Measurements from ENCODE around the gene ATAD2B. TPM values are rescaled to one million over a fixed set of nuclear protein-coding genes. Genes with fewer than 3 reads are reported as not detected.

Gene ATAD2B
- polyA plus RNA-seq, 1 of the 3 experiments (the other 2 are of a cell fraction), result 1.3 TPM

DNA sequence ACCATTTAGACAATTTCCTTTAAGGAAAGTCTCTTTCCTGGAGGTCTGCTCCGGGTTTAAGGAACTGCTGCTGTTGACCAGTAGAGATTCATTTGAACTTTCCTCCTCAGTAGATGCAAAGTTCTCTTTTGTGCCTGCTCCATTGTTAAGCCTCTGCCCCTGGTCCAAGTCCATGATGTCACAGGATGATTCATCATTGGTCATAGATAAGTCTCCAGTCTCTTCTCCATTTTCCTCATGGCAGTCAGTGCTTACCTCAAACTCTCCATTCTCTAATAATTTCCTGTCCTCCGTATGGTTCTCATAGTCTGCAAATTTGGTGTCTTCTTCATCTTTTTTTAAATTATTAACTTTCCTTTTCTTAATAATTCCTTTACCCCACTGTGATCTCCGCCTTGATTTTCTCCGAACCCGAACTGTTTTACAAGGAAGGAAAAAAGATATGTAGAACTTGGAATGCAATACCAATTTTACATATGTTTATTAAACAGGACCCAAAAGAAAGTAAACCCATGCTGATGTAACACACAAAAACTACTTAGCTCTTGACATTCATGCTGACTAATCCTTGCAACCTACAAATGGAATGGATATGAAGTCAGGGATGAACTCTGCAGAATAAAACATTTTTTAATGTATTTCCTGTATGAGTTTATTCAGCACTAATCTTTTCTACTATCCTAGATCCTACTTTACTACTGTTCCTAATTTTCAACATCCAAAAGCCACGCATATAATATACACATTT, 169.1 kb downstream of the ATAD2B start:
- peak overlapping the region; percentile 10 for H3K4me2 ChIP-seq
- H4K20me1 ChIP-seq (ENCODE audit: insufficient read depth), result no peaks in the 10 kb centered on the region
- no peaks in the 10 kb centered on the region for H3K9me2 ChIP-seq
- H3K27me3 ChIP-seq (ENCODE audit: insufficient read depth), result no peaks in the 10 kb centered on the region
- H3K9ac ChIP-seq, result no peak overlapping the region
- POLR2A ChIA-PET, result no interaction called here
- no peak for DNase-seq
- no peak overlapping the region for H3K4me3 ChIP-seq (ENCODE audit: low read depth in 2 of 2, low read length in 1 of 2)
- H3K36me3 ChIP-seq (replicated peaks in 1 of 2; ENCODE audit: control insufficient read depth in 1 of 2, insufficient read depth in 2 of 2, low read length in 1 of 2), result peaks cover 26 to 59% of the 10 kb centered on the region in 2 experiments
- CTCF ChIA-PET, result interaction anchor here (0.6 to 1.3 kb wide), 5 partner anchors 7 to 354 kb away, joined by 3 to 6 read pairs (median 4); no protein-coding TSS in a partner anchor
- peak overlapping the region; percentile 66 for H2AFZ ChIP-seq (ENCODE audit: low read depth)
- WGBS (ENCODE audit: low lambda C conversion rate), result 66% methylated on average over 6 of the region's 6 CpGs
- TF ChIP-seq EZH2phosphoT487 (IDR thresholded peaks at IDR 0.05; ENCODE audit: borderline replicate concordance, low read depth) (no peak), GABPA (IDR thresholded peaks at IDR 0.05; ENCODE audit: low read depth) (peak; percentile 13; the same call in 1 of the 2 replicates), JUND (IDR thresholded peaks at IDR 0.05) (peak; percentile 84), FOSL2 (IDR thresholded peaks at IDR 0.05; ENCODE audit: borderline replicate concordance, low read depth) (peak; percentile 94), TCF12 (IDR thresholded peaks at IDR 0.05) (peak; percentile 26; the same call in 1 of the 2 replicates), NFIC (IDR thresholded peaks at IDR 0.05; ENCODE audit: borderline replicate concordance) (peak; percentile 54; the same call in 1 of the 2 replicates), ELF1 (IDR thresholded peaks at IDR 0.05) (no peak), YY1 (IDR thresholded peaks at IDR 0.05; ENCODE audit: low read depth) (peak; percentile 71; the same call in 1 of the 2 replicates)
- TF ChIP-seq, protein P1, sequence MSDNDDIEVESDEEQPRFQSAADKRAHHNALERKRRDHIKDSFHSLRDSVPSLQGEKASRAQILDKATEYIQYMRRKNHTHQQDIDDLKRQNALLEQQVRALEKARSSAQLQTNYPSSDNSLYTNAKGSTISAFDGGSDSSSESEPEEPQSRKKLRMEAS (IDR thresholded peaks at IDR 0.05; ENCODE audit: low read depth), result 0 out of 2 replicates have a peak, but pooled peaks have one; percentile 48
- TF ChIP-seq, protein P2, sequence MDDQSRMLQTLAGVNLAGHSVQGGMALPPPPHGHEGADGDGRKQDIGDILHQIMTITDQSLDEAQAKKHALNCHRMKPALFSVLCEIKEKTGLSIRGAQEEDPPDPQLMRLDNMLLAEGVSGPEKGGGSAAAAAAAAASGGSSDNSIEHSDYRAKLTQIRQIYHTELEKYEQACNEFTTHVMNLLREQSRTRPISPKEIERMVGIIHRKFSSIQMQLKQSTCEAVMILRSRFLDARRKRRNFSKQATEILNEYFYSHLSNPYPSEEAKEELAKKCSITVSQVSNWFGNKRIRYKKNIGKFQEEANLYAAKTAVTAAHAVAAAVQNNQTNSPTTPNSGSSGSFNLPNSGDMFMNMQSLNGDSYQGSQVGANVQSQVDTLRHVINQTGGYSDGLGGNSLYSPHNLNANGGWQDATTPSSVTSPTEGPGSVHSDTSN (IDR thresholded peaks at IDR 0.05), result 0 out of 2 replicates have a peak, but pooled peaks have one; percentile 6
- TF ChIP-seq, protein P3, sequence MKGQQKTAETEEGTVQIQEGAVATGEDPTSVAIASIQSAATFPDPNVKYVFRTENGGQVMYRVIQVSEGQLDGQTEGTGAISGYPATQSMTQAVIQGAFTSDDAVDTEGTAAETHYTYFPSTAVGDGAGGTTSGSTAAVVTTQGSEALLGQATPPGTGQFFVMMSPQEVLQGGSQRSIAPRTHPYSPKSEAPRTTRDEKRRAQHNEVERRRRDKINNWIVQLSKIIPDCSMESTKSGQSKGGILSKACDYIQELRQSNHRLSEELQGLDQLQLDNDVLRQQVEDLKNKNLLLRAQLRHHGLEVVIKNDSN (IDR thresholded peaks at IDR 0.05; ENCODE audit: borderline replicate concordance, low read depth), result 0 out of 2 replicates have a peak, but pooled peaks have one; percentile 15
- peaks cover 8 to 29% of the 10 kb centered on the region in 2 experiments; a peak in 3 of 4 replicates for H3K4me1 ChIP-seq (ENCODE audit: control insufficient read depth in 1 of 2, insufficient read depth in 2 of 2, low read depth in 1 of 2, low read length in 1 of 2)
- H3K79me2 ChIP-seq (ENCODE audit: insufficient read depth), result no peaks in the 10 kb centered on the region
- H3K9me3 ChIP-seq, result no peaks in the 10 kb centered on the region
- peak overlapping the region in 1 of 2 experiments; percentile 83; a peak in 2 of 4 replicates for H3K27ac ChIP-seq (ENCODE audit: low read depth in 2 of 2, low read length in 1 of 2)
- H3F3A ChIP-seq (replicated peaks; ENCODE audit: insufficient read depth), result peaks cover 30% of the 10 kb centered on the region

GRCh38 chr2:23756593-23757292, 170.2 kb downstream of the ATAD2B start:
- no peak overlapping the region for H3K9ac ChIP-seq
- H4K20me1 ChIP-seq (ENCODE audit: insufficient read depth), result no peaks in the 10 kb centered on the region
- H3K4me2 ChIP-seq, result no peak overlapping the region
- H3K4me1 ChIP-seq (ENCODE audit: control insufficient read depth in 1 of 2, insufficient read depth in 2 of 2, low read depth in 1 of 2, low read length in 1 of 2), result peaks cover 8 to 32% of the 10 kb centered on the region in 2 experiments; a peak in 3 of 4 replicates
- no peaks in the 10 kb centered on the region for H3K27me3 ChIP-seq (ENCODE audit: insufficient read depth)
- H2AFZ ChIP-seq (ENCODE audit: low read depth), result no peak overlapping the region
- CTCF ChIA-PET, result interaction anchor here (0.9 to 1.4 kb wide), 3 partner anchors 121 to 211 kb away, joined by 3 to 5 read pairs (median 4); no protein-coding TSS in a partner anchor
- no peaks in the 10 kb centered on the region for H3K79me2 ChIP-seq (ENCODE audit: insufficient read depth)
- H3K9me3 ChIP-seq, result no peaks in the 10 kb centered on the region
- POLR2A ChIA-PET, result no interaction called here
- DNase-seq, result no peak
- WGBS (ENCODE audit: low lambda C conversion rate), result 91% methylated on average over 7 of the region's 7 CpGs
- peak overlapping the region in 1 of 2 experiments; percentile 83; a peak in 2 of 4 replicates for H3K27ac ChIP-seq (ENCODE audit: low read depth in 2 of 2, low read length in 1 of 2)
- no peaks in the 10 kb centered on the region for H3K9me2 ChIP-seq
- peaks cover 30% of the 10 kb centered on the region for H3F3A ChIP-seq (replicated peaks; ENCODE audit: insufficient read depth)
- H3K36me3 ChIP-seq (replicated peaks in 1 of 2; ENCODE audit: control insufficient read depth in 1 of 2, insufficient read depth in 2 of 2, low read length in 1 of 2), result peaks cover 23 to 59% of the 10 kb centered on the region in 2 experiments
- no peak overlapping the region for H3K4me3 ChIP-seq (ENCODE audit: low read depth in 2 of 2, low read length in 1 of 2)
- TF ChIP-seq RAD21 (IDR thresholded peaks at IDR 0.05; ENCODE audit: low read length), result no peak
- TF ChIP-seq YY1 (IDR thresholded peaks at IDR 0.05; ENCODE audit: low read depth), result no peak
- no peak for TF ChIP-seq EZH2phosphoT487 (IDR thresholded peaks at IDR 0.05; ENCODE audit: borderline replicate concordance, low read depth)
- no peak for TF ChIP-seq JUND (IDR thresholded peaks at IDR 0.05)
- TF ChIP-seq, protein P4, sequence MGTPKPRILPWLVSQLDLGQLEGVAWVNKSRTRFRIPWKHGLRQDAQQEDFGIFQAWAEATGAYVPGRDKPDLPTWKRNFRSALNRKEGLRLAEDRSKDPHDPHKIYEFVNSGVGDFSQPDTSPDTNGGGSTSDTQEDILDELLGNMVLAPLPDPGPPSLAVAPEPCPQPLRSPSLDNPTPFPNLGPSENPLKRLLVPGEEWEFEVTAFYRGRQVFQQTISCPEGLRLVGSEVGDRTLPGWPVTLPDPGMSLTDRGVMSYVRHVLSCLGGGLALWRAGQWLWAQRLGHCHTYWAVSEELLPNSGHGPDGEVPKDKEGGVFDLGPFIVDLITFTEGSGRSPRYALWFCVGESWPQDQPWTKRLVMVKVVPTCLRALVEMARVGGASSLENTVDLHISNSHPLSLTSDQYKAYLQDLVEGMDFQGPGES (IDR thresholded peaks at IDR 0.05; ENCODE audit: low read depth, low read length), result no peak
- TF ChIP-seq NFIC (IDR thresholded peaks at IDR 0.05; ENCODE audit: borderline replicate concordance), result no peak
- no peak for TF ChIP-seq FOXJ3 (CRISPR knock-in tag; IDR thresholded peaks at IDR 0.05)
- TF ChIP-seq SIN3A (IDR thresholded peaks at IDR 0.05; ENCODE audit: borderline replicate concordance, low read depth, low read length), result no peak
- TF ChIP-seq EP300 (IDR thresholded peaks at IDR 0.05; ENCODE audit: borderline replicate concordance in 1 of 2, low read depth in 1 of 2, low read length in 1 of 2), result no peak
- no peak for TF ChIP-seq TEAD4 (IDR thresholded peaks at IDR 0.05; ENCODE audit: borderline replicate concordance, insufficient read depth)
- TF ChIP-seq, protein P3 (IDR thresholded peaks at IDR 0.05; ENCODE audit: borderline replicate concordance, low read depth), result no peak
- TF ChIP-seq, protein P1 (IDR thresholded peaks at IDR 0.05; ENCODE audit: low read depth), result no peak
- no peak for TF ChIP-seq RXRA (IDR thresholded peaks at IDR 0.05; ENCODE audit: borderline replicate concordance, low read depth)
- TF ChIP-seq POLR2AphosphoS5 (IDR thresholded peaks at IDR 0.05; ENCODE audit: low read depth, low read length), result no peak
- TF ChIP-seq NRF1 (IDR thresholded peaks at IDR 0.05; ENCODE audit: low read depth, low read length), result no peak
- TF ChIP-seq TCF12 (IDR thresholded peaks at IDR 0.05), result no peak
